HCT116 (cell line): ENCODE results near the gene ITK. TPM values are rescaled to one million over a fixed set of nuclear protein-coding genes. Genes with fewer than 3 reads are reported as not detected.

ENCODE experiments used
- ATAC-seq: fragments of 200-7000 bp; cut with Tn5 transposase; 2 replicates; pipeline ENCODE4 v1.9.1; 2020; ENCODE audit warnings: mild to moderate bottlenecking, moderate library complexity
- BruUV-seq: library from RNA; stranded (reverse); fragments of 400-500 nt; replicated peaks from 2 replicates; lab custom pipeline; 2021; lab: Mats Ljungman, UMichigan
- CTCF ChIA-PET: fragments of 300-600 bp; sonication (Branson Sonifier 250); formaldehyde crosslinking; loops from one replicate; lab custom pipeline; 2021; ENCODE audit warnings: antibody characterized with exemption; lab: Charles Lee
- POLR2A ChIA-PET: fragments of 300-600, 350-600 bp; sonication (Branson Sonifier 250); formaldehyde crosslinking; loops from one replicate; lab custom pipeline; 2021; ENCODE audit warnings: antibody characterized with exemption; lab: Charles Lee
- RAD21 ChIA-PET, 2 experiments: fragments of 300-600 bp; sonication (Branson Sonifier 250); formaldehyde crosslinking; loops; one replicate each; lab custom pipeline; 2023; ENCODE audit warnings: low total read pairs in 2 of 2; ENCODE audit not compliant: uncharacterized antibody in 2 of 2, unreplicated experiment in 2 of 2, low non-redundant PET in 1 of 2; lab: Charles Lee
- DNase-seq: peaks from one replicate; pipeline ENCODE4 v3.0.0-alpha.2; 2010; ENCODE audit warnings: low read depth, low spot score
- H2AFZ ChIP-seq: fragments of 200-600 bp; shearing (Covaris generic), sonication (generic); 2 replicates; pipeline ENCODE4 v1.6.1; 2017; ENCODE audit warnings: low read depth, mixed run types, mixed read lengths, antibody characterized with exemption, low read length; ENCODE audit not compliant: poor library complexity, severe bottlenecking
- H3K27ac ChIP-seq: 2 replicates; pipeline ENCODE4 v1.5.1; 2012; ENCODE audit warnings: low read depth, low read length
- H3K27me3 ChIP-seq: fragments of 200-600 bp; sonication (generic); 2 replicates; pipeline ENCODE4 v1.6.1; 2016; ENCODE audit warnings: mixed run types, low read length, mixed read lengths; ENCODE audit not compliant: insufficient read depth
- H3K36me3 ChIP-seq, 2 experiments: fragments of 200-500 bp in 1 of 2; fragments of 200-600 bp in 1 of 2; sonication (Bioruptor generic) in 1 of 2; sonication (generic) in 1 of 2; 2 replicates each; pipeline versions ENCODE4 v1.5.1 to v1.6.1; 2014 to 2016; ENCODE audit warnings: low read length in 2 of 2, inconsistent platforms in 1 of 2, mixed read lengths in 1 of 2, mixed run types in 1 of 2; ENCODE audit not compliant: insufficient read depth in 2 of 2, control insufficient read depth in 1 of 2
- H3K4me1 ChIP-seq, 2 experiments: fragments of 200-600 bp in 1 of 2; sonication (generic) in 1 of 2; 2 replicates each; pipeline versions ENCODE4 v1.5.1 to v1.6.1; 2012 to 2017; ENCODE audit warnings: low read length in 2 of 2, inconsistent platforms in 1 of 2, mild to moderate bottlenecking in 1 of 2, mixed read lengths in 1 of 2, mixed run types in 1 of 2, moderate library complexity in 1 of 2; ENCODE audit not compliant: insufficient read depth in 2 of 2, control insufficient read depth in 1 of 2
- H3K4me2 ChIP-seq: fragments of 200-600 bp; sonication (generic); 2 replicates; pipeline ENCODE4 v1.6.1; 2017; ENCODE audit warnings: mixed run types, low read length, mixed read lengths
- H3K4me3 ChIP-seq, 2 experiments: fragments of 200-600 bp in 1 of 2; sonication (generic) in 1 of 2; replicated peaks in 1 of 2; 2 replicates each; pipeline ENCODE4 v1.5.1; 2011 to 2016; ENCODE audit warnings: low read length in 2 of 2, control low read depth in 1 of 2, low read depth in 1 of 2, mild to moderate bottlenecking in 1 of 2, mixed read lengths in 1 of 2, mixed run types in 1 of 2
- H3K79me2 ChIP-seq: fragments of 200-600 bp; sonication (generic); 2 replicates; pipeline ENCODE4 v1.6.1; 2017; ENCODE audit warnings: mild to moderate bottlenecking, mixed run types, low read length, moderate library complexity, mixed read lengths; ENCODE audit not compliant: insufficient read depth
- H3K9ac ChIP-seq: fragments of 200-600 bp; sonication (generic); 2 replicates; pipeline ENCODE4 v1.6.1; 2016; ENCODE audit warnings: low read length, mixed read lengths
- H3K9me2 ChIP-seq: fragments of 200-600 bp; sonication (generic), shearing (Covaris generic); 2 replicates; pipeline ENCODE4 v1.6.1; 2017; ENCODE audit warnings: mixed run types, mild to moderate bottlenecking, moderate library complexity; ENCODE audit not compliant: insufficient read depth
- H3K9me3 ChIP-seq, 2 experiments: fragments of 200-500 bp in 1 of 2; fragments of 200-600 bp in 1 of 2; sonication (Bioruptor generic) in 1 of 2; sonication (generic) in 1 of 2; 2 replicates each; pipeline ENCODE4 v1.6.1; 2014 to 2017; ENCODE audit warnings: low read length in 2 of 2, mixed read lengths in 2 of 2, inconsistent platforms in 1 of 2, low read depth in 1 of 2, mild to moderate bottlenecking in 1 of 2, mixed run types in 1 of 2, moderate library complexity in 1 of 2; ENCODE audit not compliant: control insufficient read depth in 1 of 2, insufficient read depth in 1 of 2
- H4K20me1 ChIP-seq: fragments of 200-600 bp; sonication (generic), shearing (Covaris generic); 2 replicates; pipeline ENCODE4 v1.6.1; 2017; ENCODE audit warnings: mixed run types, mild to moderate bottlenecking, moderate library complexity; ENCODE audit not compliant: insufficient read depth
- ATF3 ChIP-seq: IDR thresholded peaks from 2 replicates; pipeline ENCODE4 v1.6.1; 2012
- CEBPB ChIP-seq: IDR thresholded peaks from 2 replicates; pipeline ENCODE4 v1.6.1; 2012; ENCODE audit warnings: low read depth
- ELF1 ChIP-seq: IDR thresholded peaks from 2 replicates; pipeline ENCODE4 v1.6.1; 2012; ENCODE audit warnings: low read depth, borderline replicate concordance
- EZH2 ChIP-seq: fragments of 200-600 bp; sonication (generic); IDR thresholded peaks from 2 replicates; pipeline ENCODE4 v1.6.1; 2017; ENCODE audit warnings: antibody characterized with exemption, mixed run types
- EZH2phosphoT487 ChIP-seq: fragments of 200-600 bp; IDR thresholded peaks from 2 replicates; pipeline ENCODE4 v1.6.1; 2018; ENCODE audit warnings: antibody characterized with exemption, borderline replicate concordance
- MAX ChIP-seq: IDR thresholded peaks from 2 replicates; pipeline ENCODE4 v1.6.1; 2012
- POLR2A ChIP-seq: IDR thresholded peaks from 2 replicates; pipeline ENCODE4 v1.7.0; 2011; ENCODE audit warnings: borderline replicate concordance; ENCODE audit not compliant: insufficient read depth, insufficient read length; ENCODE audit errors: extremely low read depth
- SP1 ChIP-seq: IDR thresholded peaks from 2 replicates; pipeline ENCODE4 v1.6.1; 2012; ENCODE audit warnings: low read depth
- SRF ChIP-seq: IDR thresholded peaks from 2 replicates; pipeline ENCODE4 v1.6.1; 2012; ENCODE audit warnings: low read depth
- TCF7L2 ChIP-seq: IDR thresholded peaks from 2 replicates; pipeline ENCODE4 v1.7.0; 2011; ENCODE audit warnings: borderline replicate concordance, inconsistent platforms; ENCODE audit not compliant: insufficient read depth, insufficient read length; ENCODE audit errors: extremely low read depth
- YY1 ChIP-seq: IDR thresholded peaks from 2 replicates; pipeline ENCODE4 v1.6.1; 2011; ENCODE audit warnings: low read length, low read depth, moderate library complexity, mild to moderate bottlenecking; ENCODE audit not compliant: insufficient replicate concordance; ENCODE audit errors: extremely low read depth
- ZBTB33 ChIP-seq: IDR thresholded peaks from 2 replicates; pipeline ENCODE4 v1.6.1; 2011; ENCODE audit warnings: mild to moderate bottlenecking, low read length, moderate library complexity; ENCODE audit not compliant: insufficient replicate concordance; ENCODE audit errors: extremely low read depth
- ZFX ChIP-seq: fragments of 450-650 bp; IDR thresholded peaks from 2 replicates; pipeline ENCODE4 v1.6.1; 2017
- ZNF274 ChIP-seq: fragments of 200-500 bp; sonication (Bioruptor generic); IDR thresholded peaks from 2 replicates; pipeline ENCODE4 v1.6.1; 2014; ENCODE audit warnings: mild to moderate bottlenecking, low read depth, low read length, inconsistent platforms
- intact Hi-C: fragments of 100-400 bp; cut with micrococcal nuclease; formaldehyde crosslinking; loops from 2 replicates; pipeline ENCODE4 v1.10.0; 2022
- total RNA-seq: library from RNA; stranded (reverse); gene quantifications from one replicate; pipeline ENCODE4 v1.2.1, GENCODE V29; 2021; ENCODE audit not compliant: unreplicated experiment

The ITK gene
- total RNA-seq, 1 experiment from 2014 or later, result 0.37 TPM

- TF ChIP-seq TCF7L2 (no peak), ATF3 (no peak), EZH2phosphoT487 (no peak), YY1 (no peak), SP1 (no peak), POLR2A (no peak), SRF (no peak), ZBTB33 (no peak), EZH2 (no peak), CEBPB (no peak), MAX (no peak), ZFX (no peak), ELF1 (no peak)
- TF ChIP-seq, all 23 proteins: peak for 0
These were observed 16.1 kb upstream of the ITK start (continued) for GRCh38 chr5:157164521-157164920.

GRCh38 chr5:157165261-157165660 is 15.4 kb upstream of the ITK start:
- ChIA-PET CTCF (no interaction called here), RAD21 (no interaction called here)
- Histone ChIP-seq H3K27me3 (peaks cover 29% of the 10 kb centered on the region), H3K36me3 (no peaks in the 10 kb centered on the region), H3K9ac (no peak overlapping the region), H3K4me3 (no peak overlapping the region)
- no peak for TF ChIP-seq ZNF274
- no peak for TF ChIP-seq ZFX
- TF ChIP-seq, all 23 proteins: peak for 0
- ATAC-seq (no peak), DNase-seq (no peak)
- H3K27ac ChIP-seq, result no peak overlapping the region
- H3K4me2 ChIP-seq, result no peak overlapping the region
- H3K9me3 ChIP-seq, result no peaks in the 10 kb centered on the region
- no peaks in the 10 kb centered on the region for H3K79me2 ChIP-seq
- H2AFZ ChIP-seq, result no peak overlapping the region
- no peaks in the 10 kb centered on the region for H4K20me1 ChIP-seq
- intact Hi-C loops, result no loop called here
- POLR2A ChIA-PET, result no interaction called here
- no peaks in the 10 kb centered on the region for H3K4me1 ChIP-seq
- H3K9me2 ChIP-seq, result no peaks in the 10 kb centered on the region
- no TSS peak for BruUV-seq
